Measurements from ENCODE around the gene SETD3. TPM values are rescaled to one million over a fixed set of nuclear protein-coding genes. Genes with fewer than 3 reads are reported as not detected.

The SETD3 gene
- total and polyA plus RNA-seq, 8 donors = 36.3 to 78.7 (median 40.5) TPM

DNA sequence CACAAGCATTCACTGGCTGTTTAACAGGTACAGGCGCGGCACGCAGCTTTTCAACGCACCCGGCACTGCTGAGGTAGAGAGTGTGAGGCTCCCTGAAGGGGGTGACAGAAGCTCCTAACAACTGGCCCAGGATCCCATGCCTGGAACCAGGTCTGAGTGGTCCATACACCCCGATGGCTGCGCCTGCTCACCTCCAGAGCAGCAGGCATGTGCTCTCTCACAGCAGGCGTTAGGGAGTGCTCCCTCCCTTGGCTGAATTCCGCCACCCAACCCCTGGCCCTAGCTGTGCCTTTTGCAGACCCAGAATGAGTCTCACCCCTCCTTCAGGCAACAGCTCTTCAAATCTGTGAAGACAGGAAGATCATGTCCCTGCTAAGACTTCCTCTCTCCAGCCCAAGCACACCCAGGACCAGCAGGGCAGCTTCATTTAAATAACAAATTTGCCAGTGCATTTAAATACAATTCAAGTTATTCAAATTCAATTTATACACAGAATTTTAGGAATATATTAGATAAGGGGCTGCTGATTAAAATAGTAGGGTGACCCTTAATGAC is 86.0 kb downstream of the SETD3 start:
- TF ChIP-seq, protein P1, sequence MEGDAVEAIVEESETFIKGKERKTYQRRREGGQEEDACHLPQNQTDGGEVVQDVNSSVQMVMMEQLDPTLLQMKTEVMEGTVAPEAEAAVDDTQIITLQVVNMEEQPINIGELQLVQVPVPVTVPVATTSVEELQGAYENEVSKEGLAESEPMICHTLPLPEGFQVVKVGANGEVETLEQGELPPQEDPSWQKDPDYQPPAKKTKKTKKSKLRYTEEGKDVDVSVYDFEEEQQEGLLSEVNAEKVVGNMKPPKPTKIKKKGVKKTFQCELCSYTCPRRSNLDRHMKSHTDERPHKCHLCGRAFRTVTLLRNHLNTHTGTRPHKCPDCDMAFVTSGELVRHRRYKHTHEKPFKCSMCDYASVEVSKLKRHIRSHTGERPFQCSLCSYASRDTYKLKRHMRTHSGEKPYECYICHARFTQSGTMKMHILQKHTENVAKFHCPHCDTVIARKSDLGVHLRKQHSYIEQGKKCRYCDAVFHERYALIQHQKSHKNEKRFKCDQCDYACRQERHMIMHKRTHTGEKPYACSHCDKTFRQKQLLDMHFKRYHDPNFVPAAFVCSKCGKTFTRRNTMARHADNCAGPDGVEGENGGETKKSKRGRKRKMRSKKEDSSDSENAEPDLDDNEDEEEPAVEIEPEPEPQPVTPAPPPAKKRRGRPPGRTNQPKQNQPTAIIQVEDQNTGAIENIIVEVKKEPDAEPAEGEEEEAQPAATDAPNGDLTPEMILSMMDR (IDR thresholded peaks at IDR 0.05) = no peak

DNA sequence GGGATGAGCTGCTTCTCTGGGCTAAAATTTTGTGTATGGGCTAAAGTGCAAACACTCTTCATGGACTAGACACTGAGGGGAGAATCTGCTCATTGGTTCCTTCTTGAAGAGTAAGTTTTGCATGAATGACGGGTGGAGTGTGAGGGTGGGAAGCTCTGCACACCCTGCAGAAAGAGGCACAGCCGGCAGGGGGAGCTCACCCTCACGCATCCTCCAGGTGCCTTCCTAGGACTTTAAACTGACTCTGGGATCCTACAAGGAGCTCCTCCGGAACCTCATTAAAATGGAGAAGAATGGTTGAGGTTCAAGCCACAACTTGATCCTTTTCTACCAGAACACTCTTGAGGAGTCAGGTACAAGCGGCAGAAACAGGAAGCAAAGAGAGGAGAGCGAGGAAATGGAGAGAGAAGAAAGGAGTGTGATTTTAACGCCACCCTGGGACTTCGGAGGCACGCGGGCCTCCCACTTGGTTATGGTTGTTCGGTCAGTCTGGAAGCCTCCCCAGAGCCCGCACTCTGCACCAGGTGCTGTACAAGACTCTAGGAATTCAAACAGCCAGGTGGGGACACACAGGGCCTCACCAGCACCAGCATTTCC is 87.5 kb downstream of the SETD3 start:
- no peak overlapping the region for H3K4me3 ChIP-seq
- H3K36me3 ChIP-seq = peaks cover 0 to 36% of the 10 kb centered on the region in 2 donors
- peaks cover 0 to 15% of the 10 kb centered on the region in 2 donors for H3K4me1 ChIP-seq
- H3K27me3 ChIP-seq = no peaks in the 10 kb centered on the region
- no peaks in the 10 kb centered on the region for H3K9me3 ChIP-seq
- intact Hi-C loops (cut with DNase I) = no loop called here
- DNase-seq (no peak), ATAC-seq (peak; percentile 75)
- TF ChIP-seq, protein P1 (IDR thresholded peaks at IDR 0.05) = peak; percentile 57 to 69
- H3K27ac ChIP-seq = no peak overlapping the region

More for the DNA sequence above, 86.0 kb downstream of the SETD3 start:
- ATAC-seq = no peak
- Histone ChIP-seq H3K27me3 (no peaks in the 10 kb centered on the region), H3K9me3 (no peaks in the 10 kb centered on the region), H3K4me1 (peaks cover 0 to 12% of the 10 kb centered on the region in 2 donors), H3K36me3 (peaks cover 0 to 51% of the 10 kb centered on the region in 2 donors), H3K27ac (no peak overlapping the region), H3K4me3 (no peak overlapping the region)
- intact Hi-C loops (cut with DNase I) = no loop called here
- no peak for DNase-seq

DNA sequence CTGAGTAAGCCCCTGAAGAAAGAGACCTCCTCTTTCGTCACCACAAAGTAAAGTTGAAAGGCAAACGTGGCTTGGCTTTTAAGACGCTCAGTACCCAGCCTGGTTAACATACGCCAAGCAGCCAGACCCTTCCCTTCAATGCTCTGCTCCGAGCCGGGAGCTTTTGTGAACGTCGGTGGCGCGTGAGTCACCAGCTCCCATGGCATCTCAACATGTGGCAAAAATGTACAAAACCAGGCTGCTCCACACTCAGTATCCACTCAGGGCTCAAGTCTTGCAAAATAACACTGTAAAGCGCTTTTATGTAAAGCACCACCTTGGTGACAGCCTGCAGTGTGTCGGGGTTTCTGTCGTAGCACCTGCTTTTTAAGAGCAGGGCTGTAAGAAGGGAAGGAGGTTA is 89.0 kb downstream of the SETD3 start:
- Histone ChIP-seq H3K4me3 (no peak overlapping the region), H3K27me3 (peaks cover 0 to under 1% of the 10 kb centered on the region in 2 donors), H3K27ac (peak overlapping the region in 1 of 2 donors; percentile 45), H3K4me1 (peaks cover 0 to 15% of the 10 kb centered on the region in 2 donors), H3K36me3 (peaks cover 0 to 23% of the 10 kb centered on the region in 2 donors), H3K9me3 (no peaks in the 10 kb centered on the region)
- intact Hi-C loops (cut with DNase I) = no loop called here
- DNase-seq = no peak
- ATAC-seq = peak; percentile 61
- TF ChIP-seq, protein P1 (IDR thresholded peaks at IDR 0.05) = no peak

DNA sequence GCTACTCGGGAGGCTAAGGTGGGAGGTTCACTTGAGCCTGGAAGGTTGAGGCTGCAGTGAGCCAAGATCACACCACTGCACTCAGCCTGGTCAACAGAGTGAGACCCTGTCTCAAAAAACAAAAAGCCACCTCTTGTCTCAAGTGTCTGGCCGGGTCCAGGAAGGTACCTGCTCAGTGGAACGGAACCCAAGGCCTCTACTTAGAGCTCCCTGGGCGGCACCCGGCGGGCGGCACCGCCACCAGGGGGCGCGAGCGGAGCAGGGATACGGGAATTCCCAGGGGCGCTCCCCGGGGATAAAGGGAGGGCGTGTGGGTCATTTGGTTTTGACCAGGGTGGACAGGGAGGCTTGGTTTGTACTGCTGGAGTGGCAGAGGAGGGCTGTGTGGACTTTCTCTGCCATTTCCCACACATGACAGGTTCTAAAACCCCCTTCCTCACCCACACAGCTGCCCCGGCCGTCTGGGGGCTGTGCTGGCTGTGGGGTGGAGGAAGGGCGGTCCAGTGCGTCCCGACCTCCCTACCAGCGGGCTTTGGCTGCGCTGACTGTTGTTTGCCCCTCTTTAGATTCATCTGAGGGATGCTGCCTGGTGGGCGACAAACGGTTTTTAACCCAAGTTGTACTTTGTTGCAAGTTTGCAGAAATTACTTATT is 91.4 kb downstream of the SETD3 start:
- intact Hi-C loops (cut with DNase I) = no loop called here
- ATAC-seq = peak; percentile 68
- no peak overlapping the region for H3K4me3 ChIP-seq

More for the DNA sequence above, 91.4 kb downstream of the SETD3 start:
- H3K36me3 ChIP-seq = peaks cover 0 to 4% of the 10 kb centered on the region in 2 donors
- H3K4me1 ChIP-seq = peaks cover 0 to 15% of the 10 kb centered on the region in 2 donors
- no peaks in the 10 kb centered on the region for H3K9me3 ChIP-seq
- DNase-seq = no peak
- TF ChIP-seq, protein P1 (IDR thresholded peaks at IDR 0.05) = peak; percentile 61 to 62
- no peak overlapping the region for H3K27ac ChIP-seq
- H3K27me3 ChIP-seq = peaks cover 0 to 21% of the 10 kb centered on the region in 2 donors

Data from left lung (tissue), 10 donors.